DMS153 (cell line): Measurements from ENCODE around the gene NAALADL2.
A peak's percentile ranks its signal among the peaks of the same experiment; 100 is the strongest.
"Not testable (repeated sequence)": the region's sequence is repeated elsewhere in the genome, so short reads cannot be mapped to it uniquely, and the experiment has no call there.

ENCODE experiments used
- DNase-seq: peaks from one replicate; lab custom pipeline; 2025; lab: John Stamatoyannopoulos, UW

Gene NAALADL2

GRCh38 chr3:175374705-175375104 is 515.6 kb downstream of the NAALADL2 start:
- no peak for DNase-seq

GRCh38 chr3:175378348-175378747 is 519.2 kb downstream of the NAALADL2 start:
- DNase-seq: peak; percentile 67

DNA sequence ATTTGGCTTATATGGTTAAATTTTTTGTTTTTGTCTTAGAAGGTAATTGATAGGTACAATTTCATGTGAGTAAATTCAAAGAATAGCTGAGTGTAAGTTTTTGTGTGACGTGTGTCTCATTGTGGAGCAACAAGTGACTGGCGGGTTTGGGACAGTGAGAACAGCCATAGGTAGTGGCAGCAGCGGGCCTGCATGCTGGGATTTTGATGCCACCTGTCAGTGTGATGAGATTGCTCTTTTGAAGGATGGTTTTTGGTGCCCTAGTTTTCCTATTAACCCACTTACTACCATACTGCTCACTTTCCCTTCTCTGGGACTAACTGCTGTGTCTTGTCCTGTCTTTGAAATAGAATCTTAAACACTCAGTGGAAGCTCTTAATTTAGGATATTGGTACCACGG is 522.6 kb downstream of the NAALADL2 start:
- DNase-seq: no peak

DNA sequence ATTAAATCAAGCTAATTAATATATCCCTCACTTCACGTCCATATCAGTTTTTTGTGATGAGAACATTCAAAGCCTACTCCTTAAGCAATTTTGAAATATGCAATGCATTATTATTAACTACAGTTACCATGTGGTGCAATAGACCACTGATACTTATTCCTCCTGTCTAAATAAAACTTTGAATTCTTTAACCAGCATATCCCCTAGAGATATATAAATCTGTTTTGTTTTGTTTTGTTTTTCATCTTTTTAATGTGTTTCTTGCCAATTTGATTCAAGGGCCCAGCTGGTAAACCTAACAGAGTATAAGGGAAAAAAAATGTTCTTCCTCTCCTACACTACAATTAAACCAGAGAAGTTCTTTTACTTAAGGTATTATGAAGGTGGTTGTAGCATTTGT is 524.2 kb downstream of the NAALADL2 start:
- DNase-seq: no peak

DNA sequence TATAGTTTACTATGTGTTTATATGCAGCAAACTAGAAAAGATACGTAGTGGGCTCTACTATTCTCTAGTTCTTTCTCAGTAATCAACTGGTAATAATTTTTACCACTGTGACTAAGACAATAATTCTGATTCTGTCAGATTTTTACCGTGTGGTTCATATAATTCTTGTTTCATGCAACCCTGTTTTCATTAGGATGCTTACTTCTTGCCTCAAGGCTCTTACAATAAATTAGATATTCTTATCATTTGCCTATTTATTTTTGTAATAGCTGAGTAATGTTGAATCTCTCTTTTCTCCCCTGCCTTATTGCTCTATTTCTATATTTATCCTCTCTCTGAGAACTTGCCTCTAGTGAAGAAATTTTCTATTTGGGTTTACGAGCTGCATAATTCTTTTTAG is 524.7 kb downstream of the NAALADL2 start:
- DNase-seq: no peak

DNA sequence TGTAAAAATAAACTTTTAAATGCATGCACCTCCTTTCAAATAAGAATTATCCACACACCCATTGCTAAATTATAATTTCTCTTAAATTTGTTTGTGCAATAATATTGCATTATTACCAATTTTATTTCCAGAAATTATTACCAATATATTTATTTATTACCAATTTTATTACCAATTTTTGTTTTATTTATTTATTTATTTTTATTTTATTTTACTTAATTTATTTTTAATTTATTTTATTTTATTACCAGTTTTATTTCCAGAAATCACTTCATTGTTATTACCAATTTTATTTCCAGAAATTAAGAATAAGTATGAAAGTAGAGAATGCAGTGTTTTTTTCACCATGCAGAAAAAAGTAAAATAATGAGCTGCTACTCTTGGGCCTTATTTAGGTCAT is 525.4 kb downstream of the NAALADL2 start:
- DNase-seq: no peak

DNA sequence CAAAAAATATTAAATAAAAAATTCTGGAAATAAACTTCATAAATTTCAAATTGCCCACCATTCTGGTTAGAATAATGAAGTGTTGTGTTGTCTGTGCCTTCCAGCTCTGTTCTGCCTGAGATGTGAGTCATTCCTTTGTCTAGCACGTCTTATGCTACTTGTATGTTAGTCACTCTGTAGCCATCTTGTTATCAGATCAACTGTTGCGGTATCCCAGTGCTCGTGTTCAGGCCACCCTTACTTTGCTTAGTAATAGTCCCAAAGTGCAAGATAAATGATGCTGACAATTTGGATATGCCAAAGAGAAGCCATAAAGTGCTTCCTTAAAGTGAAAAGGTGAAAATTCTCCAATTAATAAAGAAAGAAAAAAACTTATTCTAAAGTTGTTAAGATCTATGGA is 527.5 kb downstream of the NAALADL2 start:
- no peak for DNase-seq

GRCh38 chr3:175389560-175389959 is 530.4 kb downstream of the NAALADL2 start:
- no peak for DNase-seq

- no peak for DNase-seq
Measured at GRCh38 chr3:175391601-175392000, 532.5 kb downstream of the NAALADL2 start.

- DNase-seq: no peak
Measured at GRCh38 chr3:175392653-175393052, 533.5 kb downstream of the NAALADL2 start.

DNA sequence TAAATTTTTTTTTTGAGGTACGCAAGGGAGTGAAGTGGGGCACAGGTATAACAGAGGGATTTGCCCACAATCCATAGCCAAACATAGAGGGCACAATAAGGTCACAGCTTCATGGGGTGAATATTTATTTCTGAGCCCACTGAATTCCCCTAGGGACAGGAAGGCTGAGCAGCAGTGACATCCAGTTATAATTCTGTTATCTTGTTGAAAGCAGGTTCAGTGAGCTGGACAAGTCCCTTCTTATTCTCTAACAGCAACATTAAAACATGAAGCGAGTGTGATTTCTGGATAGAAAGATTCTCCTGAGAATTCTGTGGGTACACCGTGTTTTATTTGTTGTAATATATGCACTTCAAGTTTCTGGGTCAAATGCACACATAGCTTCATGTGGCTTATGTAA is 538.2 kb downstream of the NAALADL2 start:
- no peak for DNase-seq

- no peak for DNase-seq
Measured at GRCh38 chr3:175398676-175399075, 539.5 kb downstream of the NAALADL2 start.

- DNase-seq: no peak
Measured at GRCh38 chr3:175399156-175399840, 540.2 kb downstream of the NAALADL2 start.

DNA sequence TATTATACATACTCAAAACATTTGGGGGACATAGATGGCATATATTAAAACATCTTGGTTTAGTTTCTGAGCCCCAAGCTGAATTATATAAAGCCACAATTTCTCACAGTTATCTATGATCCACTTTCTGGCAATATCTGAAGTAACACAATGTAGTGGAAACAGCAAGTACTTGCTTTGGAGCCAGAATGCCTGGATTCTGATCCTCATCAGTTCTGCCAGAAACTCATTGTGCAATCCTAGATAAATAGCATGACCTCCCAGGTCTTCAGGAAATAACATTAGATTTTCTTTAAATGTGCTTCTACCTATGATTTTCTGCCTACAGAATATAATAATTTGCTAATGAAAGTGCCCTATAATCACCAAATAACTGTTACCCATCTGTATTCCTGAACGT is 544.9 kb downstream of the NAALADL2 start:
- DNase-seq: no peak

DNA sequence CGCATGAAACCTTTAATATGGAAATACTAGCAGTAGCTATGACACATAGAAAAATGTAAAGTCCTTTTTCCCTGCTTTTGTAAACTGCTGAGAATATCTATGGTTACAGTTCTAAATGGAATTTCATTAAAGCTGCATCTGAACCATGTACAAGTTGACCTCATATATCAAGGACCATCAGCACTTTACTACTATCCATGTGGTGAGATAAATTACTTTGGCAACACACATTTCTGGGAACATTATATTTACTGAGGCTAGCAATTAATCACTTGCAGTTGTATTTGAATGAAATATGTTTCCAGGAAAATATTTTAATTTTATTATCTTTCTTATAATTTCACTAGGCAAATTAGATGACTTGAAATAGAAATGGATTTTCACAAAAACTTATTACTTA is 545.5 kb downstream of the NAALADL2 start:
- no peak for DNase-seq

DNA sequence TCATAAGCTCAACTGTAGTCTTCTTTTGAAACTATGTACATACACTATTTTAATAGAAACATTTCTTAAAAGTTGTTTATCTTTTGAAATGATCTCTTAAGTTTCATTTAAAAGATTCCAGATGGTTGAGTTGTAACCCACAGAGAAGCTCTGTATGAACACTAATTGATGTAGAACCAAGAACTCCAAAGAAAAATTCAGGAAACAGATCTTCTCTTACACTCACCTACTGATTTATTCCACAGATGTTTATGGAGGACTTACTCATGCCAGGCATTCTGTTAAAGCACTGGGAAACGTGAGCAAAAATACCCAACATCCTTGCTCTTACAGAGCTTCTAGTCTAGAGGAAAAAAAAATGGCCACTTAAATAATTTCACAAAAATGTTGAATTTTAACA is 551.1 kb downstream of the NAALADL2 start:
- no peak for DNase-seq

- no peak for DNase-seq
Measured at GRCh38 chr3:175411405-175411804, 552.3 kb downstream of the NAALADL2 start.

DNA sequence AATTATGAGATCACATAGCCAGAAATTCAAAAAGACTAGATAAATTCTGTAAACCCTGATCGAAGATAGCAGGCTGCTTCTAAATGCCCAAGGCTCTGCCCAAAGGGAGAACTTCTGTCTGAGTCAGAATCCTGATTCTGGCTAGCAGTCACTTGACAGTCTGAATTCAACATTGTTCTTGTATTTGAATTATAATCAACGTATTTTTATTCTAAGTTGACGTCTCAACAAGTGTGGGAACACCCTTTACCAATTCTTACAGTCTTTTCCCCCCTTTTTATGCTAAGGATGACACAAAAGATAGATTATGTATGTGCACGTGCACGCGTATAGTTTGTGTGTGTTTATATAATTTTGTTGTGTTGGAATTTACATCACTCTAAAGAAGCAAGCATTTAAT is 552.8 kb downstream of the NAALADL2 start:
- DNase-seq: no peak

GRCh38 chr3:175413926-175414325 is 554.8 kb downstream of the NAALADL2 start:
- no peak for DNase-seq

- no peak for DNase-seq
Measured at GRCh38 chr3:175416600-175416999, 557.5 kb downstream of the NAALADL2 start.

DNA sequence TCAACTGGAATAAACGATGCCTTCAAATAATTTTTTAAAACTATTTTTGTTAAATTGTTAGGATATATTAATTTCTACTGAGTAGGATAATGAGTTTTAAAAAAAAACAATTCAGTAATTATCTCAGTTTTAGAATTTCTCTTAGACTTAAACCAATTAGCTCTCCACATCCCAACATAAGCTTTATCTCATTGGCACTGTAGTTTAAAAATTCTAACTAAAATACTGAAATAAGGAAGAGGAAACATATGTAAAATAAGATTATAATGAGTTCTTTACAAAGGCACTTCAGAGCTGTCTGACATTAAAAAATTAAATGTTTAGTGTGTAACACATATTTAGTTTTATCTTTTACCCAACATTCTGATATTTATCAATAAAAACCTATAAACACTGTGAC is 558.3 kb downstream of the NAALADL2 start:
- DNase-seq: no peak

- DNase-seq: no peak
Measured at GRCh38 chr3:175421902-175422301, 562.8 kb downstream of the NAALADL2 start.

DNA sequence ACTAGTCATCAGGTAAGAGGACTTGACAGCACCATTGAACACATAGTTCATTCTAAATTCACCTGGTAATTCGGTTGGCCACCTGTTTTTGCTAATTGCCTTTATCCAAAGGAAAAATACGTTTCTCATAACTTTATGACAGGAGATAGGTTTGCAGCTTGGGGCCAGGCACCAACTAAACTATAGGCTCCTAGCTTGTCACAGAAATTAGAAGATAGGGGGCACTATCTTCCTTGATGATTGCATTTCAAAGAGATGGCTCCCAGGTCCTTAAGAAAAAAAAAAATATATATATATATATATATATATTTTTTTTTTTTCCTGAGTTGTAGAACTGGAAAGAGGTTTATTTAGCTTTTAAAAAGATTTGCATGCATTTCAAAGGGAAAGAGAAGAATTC is 563.6 kb downstream of the NAALADL2 start:
- no peak for DNase-seq

GRCh38 chr3:175423848-175424247 is 564.7 kb downstream of the NAALADL2 start:
- DNase-seq: not testable (repeated sequence)

DNA sequence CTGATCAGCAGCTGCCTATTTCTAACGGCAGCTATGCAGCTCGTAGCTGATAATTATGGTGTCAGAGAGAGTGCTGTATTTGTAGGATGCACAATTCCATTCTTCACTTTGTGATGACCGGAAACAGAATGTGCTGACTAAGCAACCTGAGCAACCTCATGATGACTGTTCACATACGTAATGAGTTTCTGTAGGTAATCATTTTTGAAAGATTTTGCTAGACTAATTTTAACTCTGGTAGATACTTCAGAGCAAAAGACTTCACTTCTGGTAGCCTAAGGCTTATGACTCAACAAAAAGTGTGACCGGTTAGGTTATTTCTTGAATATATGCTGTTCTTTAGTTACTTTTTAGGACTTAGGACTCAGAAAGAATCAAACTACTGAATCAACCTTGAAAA is 567.7 kb downstream of the NAALADL2 start:
- no peak for DNase-seq
